Cardiac septum (tissue), 1 donor: Measurements from ENCODE around the gene DDX24. TPM values are rescaled to one million over a fixed set of nuclear protein-coding genes. Genes with fewer than 3 reads are reported as not detected.
"Not testable (repeated sequence)": the region's sequence is repeated elsewhere in the genome, so short reads cannot be mapped to it uniquely, and the experiment has no call there.

Experiments
- DNase-seq: peaks from one replicate; pipeline ENCODE4 v3.0.0-alpha.2; 2020; ENCODE audit warnings: low spot score
- intact Hi-C: fragments of 100-400 bp; cut with DNase I; formaldehyde crosslinking; loops from one replicate; pipeline ENCODE4 v1.14.0; 2022
- total RNA-seq: library from RNA; stranded (reverse); fragmentation: NEBNext Ultra II Directional; extraction: Animal tissue kit (Norgen Biotek cat#: 25700); gene quantifications from one replicate; pipeline ENCODE4 v1.2.1, GENCODE V29; 2021
- donor health status: DM: no; HTN: no; CAD: no.

Gene DDX24
- total RNA-seq, 1 donor from 2014 or later, result 245 TPM

- intact Hi-C loops, result no loop called here
- DNase-seq, result no peak
Observed at GRCh38 chr14:94093418-94093817, 12.4 kb upstream of the DDX24 start.

DNA sequence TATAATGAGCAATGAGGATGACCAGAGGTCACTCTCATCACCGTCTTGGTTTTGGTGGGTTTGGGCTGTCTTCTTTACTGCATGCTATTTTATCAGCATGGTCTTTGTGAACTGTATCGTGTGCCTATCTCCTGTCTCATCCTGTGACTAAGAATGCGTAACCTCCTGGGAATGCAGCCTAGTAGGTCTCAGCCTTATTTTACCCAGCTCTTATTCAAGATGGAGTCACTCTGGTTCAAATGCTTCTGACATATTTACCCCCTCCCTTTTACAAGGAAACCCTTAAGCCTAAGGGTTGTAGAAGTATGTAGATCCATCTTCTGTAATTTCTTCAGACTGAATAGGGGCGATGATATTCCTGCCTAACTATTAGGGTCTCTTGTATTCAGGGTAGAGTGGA lies 8.5 kb upstream of the DDX24 start:
- DNase-seq, result no peak
- intact Hi-C loops, result no loop called here

DNA sequence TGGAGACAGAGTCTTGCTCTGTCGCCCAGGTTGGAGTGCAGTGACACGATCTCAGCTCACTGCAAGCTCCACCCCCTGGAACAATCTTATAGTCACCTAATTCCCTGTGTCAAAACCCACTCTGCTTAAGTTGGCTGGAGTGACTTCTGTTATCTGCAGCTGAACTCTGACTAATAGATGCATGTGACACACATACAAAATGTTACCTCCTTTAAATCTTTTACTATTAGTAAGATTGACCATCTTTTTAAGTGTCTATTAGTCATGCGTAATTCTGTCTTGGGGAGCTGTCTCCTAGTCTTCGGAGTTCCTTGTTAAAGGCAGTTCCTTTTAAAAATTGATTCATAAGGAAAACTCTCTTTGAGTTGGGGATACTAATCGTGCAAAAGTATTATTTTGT lies 7.5 kb upstream of the DDX24 start:
- intact Hi-C loops, result no loop called here
- DNase-seq, result no peak

- DNase-seq, result no peak
- intact Hi-C loops, result no loop called here
Observed at GRCh38 chr14:94087891-94088290, 6.9 kb upstream of the DDX24 start.

DNA sequence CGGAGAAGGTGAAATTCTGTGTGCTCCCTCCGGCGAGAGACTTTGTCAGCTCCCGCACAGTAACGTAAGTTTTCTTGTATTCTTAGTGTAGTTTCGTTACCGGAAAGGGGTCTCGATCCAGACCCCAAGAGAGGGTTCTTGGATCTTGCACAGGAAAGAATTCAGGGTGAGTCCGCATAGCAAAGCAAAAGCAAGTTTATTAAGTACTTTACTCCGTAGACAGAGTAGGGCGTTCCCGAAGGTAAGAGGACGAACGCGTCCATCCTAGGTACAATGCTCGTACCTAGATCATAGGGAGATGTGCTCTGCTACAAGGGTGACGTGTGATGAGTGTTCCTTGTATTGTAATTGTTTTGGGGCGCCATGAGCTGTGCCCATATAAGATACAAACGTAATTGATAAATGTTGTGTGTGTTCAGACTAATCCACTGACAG lies 401 bp upstream of the DDX24 start:
- intact Hi-C loops, result loop anchor here (5.0 kb wide), 1 partner anchor 46 kb away; the partner anchor contains the start of gene IFI27L2
- DNase-seq, result no peak

DNA sequence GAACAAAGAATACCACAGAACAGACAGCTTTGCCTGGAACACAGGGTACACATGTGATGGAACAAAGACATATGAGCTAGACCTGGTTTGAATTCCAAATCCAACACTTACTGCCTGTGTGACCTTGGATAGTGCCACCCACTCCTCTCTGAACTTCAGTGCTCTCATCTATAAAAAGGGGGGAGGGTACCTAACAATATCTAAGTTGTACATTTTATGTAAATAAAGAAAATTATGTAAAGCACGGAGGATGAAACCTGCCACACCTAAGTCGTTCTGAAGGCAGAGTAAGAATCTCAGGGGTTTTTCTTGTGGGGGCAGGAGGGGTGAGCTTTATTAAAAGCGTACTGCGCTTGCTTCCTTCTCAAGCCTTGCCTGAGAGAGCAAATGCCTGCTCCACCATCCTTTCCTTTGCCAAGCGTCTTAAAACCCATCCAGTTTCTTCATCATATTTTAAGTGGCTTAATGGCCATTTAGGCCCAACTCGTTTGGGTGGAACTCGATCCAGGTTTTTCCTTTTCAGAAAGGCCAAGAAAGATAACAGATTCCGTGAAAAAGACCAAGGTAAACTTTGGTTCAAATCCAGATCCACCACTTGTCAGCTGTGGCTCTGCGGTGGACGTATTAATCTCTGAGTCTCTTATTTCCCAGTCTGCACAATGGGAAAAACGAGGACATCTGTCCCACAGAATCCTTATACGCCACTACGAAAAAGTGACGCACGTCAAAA lies 946 bp downstream of the DDX24 start:
- intact Hi-C loops, result loop anchor here (5.0 kb wide), 1 partner anchor 47 kb away; the partner anchor contains the start of gene IFI27L2

DNA sequence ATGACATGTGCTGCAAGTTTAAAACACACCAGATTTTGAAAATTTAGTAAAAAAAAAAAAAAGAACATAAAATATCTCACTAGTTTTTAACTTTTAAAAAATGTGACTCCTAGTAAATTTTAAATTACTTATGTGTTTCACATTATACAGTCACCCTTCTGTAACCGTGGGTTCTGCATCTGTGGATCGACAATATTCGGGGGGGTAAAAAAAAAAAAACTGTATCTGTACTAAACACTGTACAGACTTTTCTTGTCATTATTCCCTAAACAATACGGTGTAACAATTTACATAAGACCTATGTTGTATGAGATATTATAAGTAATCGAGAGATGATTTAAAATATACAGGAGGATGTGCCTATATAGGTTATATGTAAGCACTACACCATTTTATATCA lies 3.2 kb downstream of the DDX24 start:
- DNase-seq, result no peak
- intact Hi-C loops, result no loop called here

More for the DNA sequence above, 946 bp downstream of the DDX24 start:
- DNase-seq, result no peak

- intact Hi-C loops, result no loop called here
- DNase-seq, result no peak
Observed at GRCh38 chr14:94077111-94077821, 3.7 kb downstream of the DDX24 start.

GRCh38 chr14:94075008-94075407 lies 6.0 kb downstream of the DDX24 start:
- intact Hi-C loops, result no loop called here
- no peak for DNase-seq

GRCh38 chr14:94074534-94074933 lies 6.5 kb downstream of the DDX24 start:
- intact Hi-C loops, result no loop called here
- DNase-seq, result no peak

DNA sequence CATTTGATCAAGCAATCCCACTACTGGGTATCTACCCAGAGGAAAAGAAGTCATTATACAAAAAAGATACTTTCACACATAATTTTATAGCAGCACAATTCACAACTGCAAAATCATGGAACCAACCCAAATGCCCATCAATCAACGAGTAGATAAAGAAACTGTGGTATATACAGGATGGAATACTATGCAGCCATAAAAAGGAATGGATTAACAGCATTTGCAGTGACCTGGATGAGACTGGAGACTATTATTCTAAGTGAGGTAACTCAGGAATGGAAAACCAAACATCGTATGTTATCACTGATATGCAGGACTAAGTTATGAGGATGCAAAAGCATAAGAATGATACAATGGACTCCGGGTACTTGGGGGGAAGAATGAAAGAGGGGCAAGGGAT lies 8.9 kb downstream of the DDX24 start:
- intact Hi-C loops, DNase-seq: not testable (repeated sequence)

GRCh38 chr14:94066089-94066676 lies 14.8 kb downstream of the DDX24 start:
- intact Hi-C loops, result loop anchor here (5.0 kb wide), 1 partner anchor 46 kb away; the partner anchor contains the start of gene IFI27

GRCh38 chr14:94062344-94062940 lies 18.6 kb downstream of the DDX24 start:
- intact Hi-C loops, result no loop called here
- no peak for DNase-seq

More at GRCh38 chr14:94066089-94066676, 14.8 kb downstream of the DDX24 start:
- no peak for DNase-seq

GRCh38 chr14:94059998-94060397 lies 21.0 kb downstream of the DDX24 start:
- intact Hi-C loops, result no loop called here
- no peak for DNase-seq

GRCh38 chr14:94058674-94059138 lies 22.3 kb downstream of the DDX24 start:
- no peak for DNase-seq
- intact Hi-C loops, result no loop called here

- no peak for DNase-seq
- intact Hi-C loops, result no loop called here
Observed at GRCh38 chr14:94058128-94058673, 22.8 kb downstream of the DDX24 start.

DNA sequence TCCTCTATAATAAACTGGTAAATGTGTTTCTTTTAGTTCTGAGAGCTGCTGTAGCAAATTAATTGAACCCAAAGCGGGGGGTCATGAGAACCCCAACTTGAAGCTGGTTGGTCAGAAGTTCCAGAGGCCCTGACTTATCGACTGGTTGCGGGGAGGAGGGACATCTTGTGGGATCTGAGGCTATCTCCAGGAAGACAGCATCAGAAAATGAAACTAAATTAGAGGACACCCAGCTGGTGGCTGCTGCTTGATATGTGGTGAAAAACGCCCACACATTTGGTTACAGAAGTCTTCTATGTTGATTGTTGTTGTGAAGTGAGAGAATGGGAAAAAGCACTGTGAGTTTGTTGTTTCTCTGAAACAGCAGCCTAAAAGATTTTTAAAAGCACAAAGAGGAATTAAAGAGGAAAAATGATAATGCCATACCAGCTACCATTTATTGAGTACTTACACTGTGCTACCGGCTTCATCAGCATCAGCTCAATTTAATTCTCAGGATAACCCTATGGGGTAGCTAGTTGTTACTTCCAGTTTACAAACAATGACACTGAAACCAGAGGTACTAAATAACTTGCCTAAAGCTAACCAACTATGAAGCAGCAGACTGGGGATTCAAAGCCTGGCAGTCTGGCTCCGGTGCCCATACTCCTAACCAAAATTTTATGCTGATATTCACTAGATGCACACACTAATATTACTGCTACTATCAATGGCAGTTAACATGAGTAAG lies 24.3 kb downstream of the DDX24 start:
- DNase-seq, result peak; percentile 7
- intact Hi-C loops, result no loop called here

DNA sequence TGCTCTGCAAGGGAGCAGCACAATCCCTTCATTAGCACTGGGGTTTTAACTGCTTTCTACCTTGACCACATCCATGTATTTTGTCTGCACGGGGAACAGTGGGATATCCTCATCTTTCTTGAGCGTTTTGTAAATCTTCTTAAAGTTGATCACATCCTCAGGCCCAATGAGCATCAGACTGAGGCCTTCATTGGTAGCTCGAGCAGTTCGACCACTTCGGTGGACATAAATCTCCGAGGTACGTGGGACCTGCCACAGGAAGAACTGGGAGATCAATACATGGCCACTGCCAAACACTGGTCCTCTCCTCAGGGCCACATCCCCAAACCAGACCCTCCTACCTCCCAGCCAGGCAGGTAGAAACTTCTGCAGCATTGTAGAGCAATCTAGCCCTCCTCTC lies 26.1 kb downstream of the DDX24 start:
- peak; percentile 15 for DNase-seq
- intact Hi-C loops, result no loop called here

- intact Hi-C loops, result no loop called here
- peak; percentile 19 for DNase-seq
Observed at GRCh38 chr14:94054401-94054800, 26.6 kb downstream of the DDX24 start.
